ENCODE data around the gene IZUMO2. TPM values are rescaled to one million over a fixed set of nuclear protein-coding genes. Genes with fewer than 3 reads are reported as not detected.

Gene IZUMO2
- polyA plus RNA-seq, 1 of the 3 experiments (the other 2 are of a cell fraction) = not detected

DNA sequence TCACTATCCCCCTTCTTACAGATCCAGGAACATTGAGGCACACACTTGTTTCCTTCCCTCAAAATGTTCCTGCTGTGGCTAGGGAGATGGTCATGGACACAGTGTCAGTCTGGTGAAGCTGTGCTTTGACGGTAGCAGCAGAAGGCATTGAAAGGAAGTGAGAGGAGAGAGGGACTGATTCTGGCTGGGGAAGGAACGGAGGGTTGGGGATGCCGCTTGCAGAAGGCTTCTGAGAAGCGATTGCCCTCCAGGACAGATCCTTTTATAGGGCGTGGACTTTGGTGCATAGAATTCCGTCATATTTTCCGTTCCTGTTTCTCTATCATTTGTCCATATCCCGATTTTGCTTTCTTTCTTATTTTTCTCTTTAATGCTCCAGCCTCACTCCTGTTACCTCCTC is 26.2 kb upstream of the IZUMO2 start:
- peaks cover 48% of the 10 kb centered on the region; the same call in 1 of the 2 replicates for H3K27me3 ChIP-seq (ENCODE audit: insufficient read depth)
- no peaks in the 10 kb centered on the region for H3K9me2 ChIP-seq
- no peaks in the 10 kb centered on the region for H4K20me1 ChIP-seq (ENCODE audit: insufficient read depth)
- ChIA-PET POLR2A (no interaction called here), CTCF (no interaction called here)
- no peaks in the 10 kb centered on the region for H3K9me3 ChIP-seq
- no peak for DNase-seq
- H3K27ac ChIP-seq (ENCODE audit: low read depth in 2 of 2, low read length in 1 of 2) = no peak overlapping the region
- no peak for TF ChIP-seq GABPA (IDR thresholded peaks at IDR 0.05; ENCODE audit: low read depth)
- no peak for TF ChIP-seq YY1 (IDR thresholded peaks at IDR 0.05; ENCODE audit: low read depth)
- no peak for TF ChIP-seq JUND (IDR thresholded peaks at IDR 0.05)
- TF ChIP-seq, protein P1, sequence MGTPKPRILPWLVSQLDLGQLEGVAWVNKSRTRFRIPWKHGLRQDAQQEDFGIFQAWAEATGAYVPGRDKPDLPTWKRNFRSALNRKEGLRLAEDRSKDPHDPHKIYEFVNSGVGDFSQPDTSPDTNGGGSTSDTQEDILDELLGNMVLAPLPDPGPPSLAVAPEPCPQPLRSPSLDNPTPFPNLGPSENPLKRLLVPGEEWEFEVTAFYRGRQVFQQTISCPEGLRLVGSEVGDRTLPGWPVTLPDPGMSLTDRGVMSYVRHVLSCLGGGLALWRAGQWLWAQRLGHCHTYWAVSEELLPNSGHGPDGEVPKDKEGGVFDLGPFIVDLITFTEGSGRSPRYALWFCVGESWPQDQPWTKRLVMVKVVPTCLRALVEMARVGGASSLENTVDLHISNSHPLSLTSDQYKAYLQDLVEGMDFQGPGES (IDR thresholded peaks at IDR 0.05; ENCODE audit: low read depth, low read length) = no peak
- TF ChIP-seq POLR2AphosphoS5 (IDR thresholded peaks at IDR 0.05; ENCODE audit: low read depth, low read length) = no peak
- no peak for TF ChIP-seq FOXM1 (IDR thresholded peaks at IDR 0.05; ENCODE audit: low read depth)
- no peak for TF ChIP-seq ELF1 (IDR thresholded peaks at IDR 0.05)
- TF ChIP-seq, protein P2, sequence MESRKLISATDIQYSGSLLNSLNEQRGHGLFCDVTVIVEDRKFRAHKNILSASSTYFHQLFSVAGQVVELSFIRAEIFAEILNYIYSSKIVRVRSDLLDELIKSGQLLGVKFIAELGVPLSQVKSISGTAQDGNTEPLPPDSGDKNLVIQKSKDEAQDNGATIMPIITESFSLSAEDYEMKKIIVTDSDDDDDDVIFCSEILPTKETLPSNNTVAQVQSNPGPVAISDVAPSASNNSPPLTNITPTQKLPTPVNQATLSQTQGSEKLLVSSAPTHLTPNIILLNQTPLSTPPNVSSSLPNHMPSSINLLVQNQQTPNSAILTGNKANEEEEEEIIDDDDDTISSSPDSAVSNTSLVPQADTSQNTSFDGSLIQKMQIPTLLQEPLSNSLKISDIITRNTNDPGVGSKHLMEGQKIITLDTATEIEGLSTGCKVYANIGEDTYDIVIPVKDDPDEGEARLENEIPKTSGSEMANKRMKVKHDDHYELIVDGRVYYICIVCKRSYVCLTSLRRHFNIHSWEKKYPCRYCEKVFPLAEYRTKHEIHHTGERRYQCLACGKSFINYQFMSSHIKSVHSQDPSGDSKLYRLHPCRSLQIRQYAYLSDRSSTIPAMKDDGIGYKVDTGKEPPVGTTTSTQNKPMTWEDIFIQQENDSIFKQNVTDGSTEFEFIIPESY (IDR thresholded peaks at IDR 0.05; ENCODE audit: borderline replicate concordance, low read depth) = no peak
- no peak for TF ChIP-seq FOXJ3 (CRISPR knock-in tag; IDR thresholded peaks at IDR 0.05)
- no peak for TF ChIP-seq SIN3A (IDR thresholded peaks at IDR 0.05; ENCODE audit: borderline replicate concordance, low read depth, low read length)
- TF ChIP-seq NFIC (IDR thresholded peaks at IDR 0.05; ENCODE audit: borderline replicate concordance) = no peak
- TF ChIP-seq MXI1 (IDR thresholded peaks at IDR 0.05; ENCODE audit: low read depth, low read length) = no peak
- no peak for TF ChIP-seq GATA2 (CRISPR knock-in tag; IDR thresholded peaks at IDR 0.05)
- TF ChIP-seq, protein P3, sequence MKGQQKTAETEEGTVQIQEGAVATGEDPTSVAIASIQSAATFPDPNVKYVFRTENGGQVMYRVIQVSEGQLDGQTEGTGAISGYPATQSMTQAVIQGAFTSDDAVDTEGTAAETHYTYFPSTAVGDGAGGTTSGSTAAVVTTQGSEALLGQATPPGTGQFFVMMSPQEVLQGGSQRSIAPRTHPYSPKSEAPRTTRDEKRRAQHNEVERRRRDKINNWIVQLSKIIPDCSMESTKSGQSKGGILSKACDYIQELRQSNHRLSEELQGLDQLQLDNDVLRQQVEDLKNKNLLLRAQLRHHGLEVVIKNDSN (IDR thresholded peaks at IDR 0.05; ENCODE audit: borderline replicate concordance, low read depth) = no peak
- no peak for TF ChIP-seq TEAD4 (IDR thresholded peaks at IDR 0.05; ENCODE audit: borderline replicate concordance, insufficient read depth)
- no peak overlapping the region for H3K4me3 ChIP-seq (ENCODE audit: low read depth in 2 of 2, low read length in 1 of 2)
- no peak overlapping the region for H2AFZ ChIP-seq (ENCODE audit: low read depth)
- H3K79me2 ChIP-seq (ENCODE audit: insufficient read depth) = no peaks in the 10 kb centered on the region
- H3K36me3 ChIP-seq (replicated peaks in 1 of 2; ENCODE audit: control insufficient read depth in 1 of 2, insufficient read depth in 2 of 2, low read length in 1 of 2) = no peaks in the 10 kb centered on the region
- no peaks in the 10 kb centered on the region for H3K4me1 ChIP-seq (ENCODE audit: control insufficient read depth in 1 of 2, insufficient read depth in 2 of 2, low read depth in 1 of 2, low read length in 1 of 2)
- H3K4me2 ChIP-seq = no peak overlapping the region
- no peaks in the 10 kb centered on the region for H3F3A ChIP-seq (replicated peaks; ENCODE audit: insufficient read depth)
- WGBS (ENCODE audit: low lambda C conversion rate) = 14% methylated on average over 8 of the region's 8 CpGs
- no peak overlapping the region for H3K9ac ChIP-seq

DNA sequence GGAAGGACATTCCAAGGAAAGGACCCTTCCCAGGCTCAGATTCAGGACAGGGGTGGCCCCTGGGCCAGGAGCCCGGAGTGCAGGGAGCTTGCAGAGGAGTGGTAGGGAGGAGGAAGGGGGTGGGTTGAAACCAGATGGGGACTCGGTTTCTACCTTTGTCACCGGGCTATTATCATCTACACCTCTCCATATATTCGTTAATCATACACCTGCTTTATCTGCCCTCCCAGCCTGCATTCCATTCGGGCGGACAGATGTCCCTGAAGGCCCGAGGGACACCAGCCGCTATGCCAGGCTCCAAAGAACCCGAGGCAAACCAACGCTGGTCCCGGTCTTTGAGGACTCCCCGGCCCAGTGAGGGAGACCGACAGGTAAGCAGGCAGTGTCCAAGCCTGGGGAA is 24.9 kb upstream of the IZUMO2 start:
- Histone ChIP-seq H3K4me1 (ENCODE audit: control insufficient read depth in 1 of 2, insufficient read depth in 2 of 2, low read depth in 1 of 2, low read length in 1 of 2) (no peaks in the 10 kb centered on the region), H3K4me3 (ENCODE audit: low read depth in 2 of 2, low read length in 1 of 2) (no peak overlapping the region), H3K27me3 (ENCODE audit: insufficient read depth) (peaks cover 45% of the 10 kb centered on the region; the same call in 1 of the 2 replicates), H2AFZ (ENCODE audit: low read depth) (no peak overlapping the region), H3K9ac (no peak overlapping the region), H3K9me2 (no peaks in the 10 kb centered on the region), H3K9me3 (no peaks in the 10 kb centered on the region), H4K20me1 (ENCODE audit: insufficient read depth) (no peaks in the 10 kb centered on the region), H3F3A (replicated peaks; ENCODE audit: insufficient read depth) (no peaks in the 10 kb centered on the region), H3K36me3 (replicated peaks in 1 of 2; ENCODE audit: control insufficient read depth in 1 of 2, insufficient read depth in 2 of 2, low read length in 1 of 2) (no peaks in the 10 kb centered on the region), H3K27ac (ENCODE audit: low read depth in 2 of 2, low read length in 1 of 2) (no peak overlapping the region), H3K79me2 (ENCODE audit: insufficient read depth) (no peaks in the 10 kb centered on the region), H3K4me2 (no peak overlapping the region)
- WGBS (ENCODE audit: low lambda C conversion rate) = 8% methylated on average over 12 of the region's 13 CpGs
- DNase-seq = no peak
- ChIA-PET POLR2A (no interaction called here), CTCF (interaction anchor here (0.8 kb wide), 1 partner anchor 24 kb away, joined by 3 read pairs; no protein-coding TSS in a partner anchor)
- no peak for TF ChIP-seq JUND (IDR thresholded peaks at IDR 0.05)
- TF ChIP-seq CHD2 (IDR thresholded peaks at IDR 0.05; ENCODE audit: low read length, partially characterized antibody) = no peak
- TF ChIP-seq TEAD4 (IDR thresholded peaks at IDR 0.05; ENCODE audit: borderline replicate concordance, insufficient read depth) = no peak
- TF ChIP-seq NFIC (IDR thresholded peaks at IDR 0.05; ENCODE audit: borderline replicate concordance) = no peak
- no peak for TF ChIP-seq RXRA (IDR thresholded peaks at IDR 0.05; ENCODE audit: borderline replicate concordance, low read depth)
- TF ChIP-seq POLR2AphosphoS5 (IDR thresholded peaks at IDR 0.05; ENCODE audit: low read depth, low read length) = no peak
- TF ChIP-seq, protein P3 (IDR thresholded peaks at IDR 0.05; ENCODE audit: borderline replicate concordance, low read depth) = no peak
- TF ChIP-seq SIN3A (IDR thresholded peaks at IDR 0.05; ENCODE audit: borderline replicate concordance, low read depth, low read length) = no peak
- TF ChIP-seq, protein P4, sequence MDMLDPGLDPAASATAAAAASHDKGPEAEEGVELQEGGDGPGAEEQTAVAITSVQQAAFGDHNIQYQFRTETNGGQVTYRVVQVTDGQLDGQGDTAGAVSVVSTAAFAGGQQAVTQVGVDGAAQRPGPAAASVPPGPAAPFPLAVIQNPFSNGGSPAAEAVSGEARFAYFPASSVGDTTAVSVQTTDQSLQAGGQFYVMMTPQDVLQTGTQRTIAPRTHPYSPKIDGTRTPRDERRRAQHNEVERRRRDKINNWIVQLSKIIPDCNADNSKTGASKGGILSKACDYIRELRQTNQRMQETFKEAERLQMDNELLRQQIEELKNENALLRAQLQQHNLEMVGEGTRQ (IDR thresholded peaks at IDR 0.05; ENCODE audit: borderline replicate concordance, low read depth, low read length) = no peak
- no peak for TF ChIP-seq RAD21 (IDR thresholded peaks at IDR 0.05; ENCODE audit: low read length)
- TF ChIP-seq SMC3 (IDR thresholded peaks at IDR 0.05; ENCODE audit: low read depth, low read length) = no peak
- no peak for TF ChIP-seq RCOR1 (IDR thresholded peaks at IDR 0.05; ENCODE audit: low read length)
- TF ChIP-seq FOSL2 (IDR thresholded peaks at IDR 0.05; ENCODE audit: borderline replicate concordance, low read depth) = no peak
- no peak for TF ChIP-seq RFX5 (IDR thresholded peaks at IDR 0.05; ENCODE audit: low read length)

Measured in SK-N-SH (cell line).